Effector memory CD4-positive, alpha-beta T cell (primary cell): Measurements from ENCODE around the gene DNAH5.

Experiments used
- DNase-seq, 3 donors: peaks; one replicate each; pipeline ENCODE4 v3.0.0-alpha.2; 2020
- H3K27ac ChIP-seq: 2 replicates; pipeline ENCODE4 v1.7.0; 2013; ENCODE audit warnings: mild to moderate bottlenecking, low read length, moderate library complexity; ENCODE audit not compliant: insufficient read depth, poor library complexity, severe bottlenecking
- H3K27me3 ChIP-seq: replicated peaks from 2 replicates; pipeline ENCODE4 v1.7.0; 2013; ENCODE audit warnings: mild to moderate bottlenecking, low read length; ENCODE audit not compliant: insufficient read depth, control insufficient read depth, poor library complexity, severe bottlenecking
- H3K36me3 ChIP-seq: 2 replicates; pipeline ENCODE4 v1.7.0; 2013; ENCODE audit warnings: mild to moderate bottlenecking, low read length, moderate library complexity; ENCODE audit not compliant: control insufficient read depth, insufficient read depth
- H3K4me1 ChIP-seq: 2 replicates; pipeline ENCODE4 v1.7.0; 2013; ENCODE audit warnings: low read length, mild to moderate bottlenecking; ENCODE audit not compliant: control insufficient read depth, insufficient read depth, poor library complexity, severe bottlenecking
- H3K4me3 ChIP-seq: 2 replicates; pipeline ENCODE4 v1.7.0; 2013; ENCODE audit warnings: low read length, low read depth, mild to moderate bottlenecking; ENCODE audit not compliant: insufficient read depth, poor library complexity, severe bottlenecking
- H3K9me3 ChIP-seq: 2 replicates; pipeline ENCODE4 v1.7.0; 2013; ENCODE audit warnings: mild to moderate bottlenecking, low read length, moderate library complexity; ENCODE audit not compliant: control insufficient read depth

The DNAH5 gene

GRCh38 chr5:13659391-13659790 is 285.1 kb downstream of the DNAH5 start:
- H3K27me3 ChIP-seq = no peaks in the 10 kb centered on the region
- no peaks in the 10 kb centered on the region for H3K36me3 ChIP-seq
- DNase-seq = no peak
- H3K9me3 ChIP-seq = no peaks in the 10 kb centered on the region
- H3K4me1 ChIP-seq = no peaks in the 10 kb centered on the region
- H3K27ac ChIP-seq = no peak overlapping the region
- H3K4me3 ChIP-seq = no peak overlapping the region

GRCh38 chr5:13658761-13659160 is 285.7 kb downstream of the DNAH5 start:
- H3K27ac ChIP-seq = no peak overlapping the region
- DNase-seq = no peak
- no peaks in the 10 kb centered on the region for H3K9me3 ChIP-seq
- H3K4me1 ChIP-seq = no peaks in the 10 kb centered on the region
- H3K27me3 ChIP-seq = no peaks in the 10 kb centered on the region
- H3K36me3 ChIP-seq = no peaks in the 10 kb centered on the region
- no peak overlapping the region for H3K4me3 ChIP-seq

GRCh38 chr5:13658152-13658551 is 286.3 kb downstream of the DNAH5 start:
- no peaks in the 10 kb centered on the region for H3K4me1 ChIP-seq
- no peak for DNase-seq
- H3K27ac ChIP-seq = no peak overlapping the region
- H3K36me3 ChIP-seq = no peaks in the 10 kb centered on the region
- no peaks in the 10 kb centered on the region for H3K27me3 ChIP-seq
- no peaks in the 10 kb centered on the region for H3K9me3 ChIP-seq
- no peak overlapping the region for H3K4me3 ChIP-seq

GRCh38 chr5:13653709-13654108 is 290.8 kb downstream of the DNAH5 start:
- Histone ChIP-seq H3K27ac (no peak overlapping the region), H3K36me3 (no peaks in the 10 kb centered on the region), H3K4me3 (no peak overlapping the region), H3K27me3 (no peaks in the 10 kb centered on the region), H3K4me1 (no peaks in the 10 kb centered on the region), H3K9me3 (no peaks in the 10 kb centered on the region)
- DNase-seq = no peak

GRCh38 chr5:13649656-13650055 is 294.8 kb downstream of the DNAH5 start:
- H3K36me3 ChIP-seq = no peaks in the 10 kb centered on the region
- H3K4me3 ChIP-seq = no peak overlapping the region
- no peak for DNase-seq
- H3K9me3 ChIP-seq = no peaks in the 10 kb centered on the region
- no peaks in the 10 kb centered on the region for H3K4me1 ChIP-seq
- no peak overlapping the region for H3K27ac ChIP-seq
- H3K27me3 ChIP-seq = no peaks in the 10 kb centered on the region

GRCh38 chr5:13648822-13649221 is 295.7 kb downstream of the DNAH5 start:
- no peaks in the 10 kb centered on the region for H3K36me3 ChIP-seq
- no peaks in the 10 kb centered on the region for H3K27me3 ChIP-seq
- H3K4me3 ChIP-seq = no peak overlapping the region
- no peak overlapping the region for H3K27ac ChIP-seq
- no peaks in the 10 kb centered on the region for H3K4me1 ChIP-seq
- DNase-seq = no peak
- no peaks in the 10 kb centered on the region for H3K9me3 ChIP-seq

- Histone ChIP-seq H3K27me3 (no peaks in the 10 kb centered on the region), H3K27ac (no peak overlapping the region), H3K9me3 (no peaks in the 10 kb centered on the region), H3K4me3 (no peak overlapping the region), H3K36me3 (no peaks in the 10 kb centered on the region), H3K4me1 (no peaks in the 10 kb centered on the region)
- DNase-seq = no peak
These were observed 300.8 kb downstream of the DNAH5 start for GRCh38 chr5:13643734-13644133.

- DNase-seq = no peak
- no peaks in the 10 kb centered on the region for H3K9me3 ChIP-seq
- H3K27ac ChIP-seq = no peak overlapping the region
- H3K36me3 ChIP-seq = no peaks in the 10 kb centered on the region
- no peak overlapping the region for H3K4me3 ChIP-seq
- H3K4me1 ChIP-seq = no peaks in the 10 kb centered on the region
- H3K27me3 ChIP-seq = no peaks in the 10 kb centered on the region
These were observed 301.3 kb downstream of the DNAH5 start for GRCh38 chr5:13643196-13643595.
